HG02571 (cell line): ENCODE measurements around the gene RNF141.
A peak's percentile ranks its signal among the peaks of the same experiment; 100 is the strongest.

Source experiments
- ATAC-seq: cut with Tn5 transposase; IDR thresholded peaks from one replicate; pipeline ENCODE4 v1.9.1; 2021; ENCODE audit warnings: mild to moderate bottlenecking, moderate library complexity; ENCODE audit not compliant: unreplicated experiment

RNF141 gene, protein sequence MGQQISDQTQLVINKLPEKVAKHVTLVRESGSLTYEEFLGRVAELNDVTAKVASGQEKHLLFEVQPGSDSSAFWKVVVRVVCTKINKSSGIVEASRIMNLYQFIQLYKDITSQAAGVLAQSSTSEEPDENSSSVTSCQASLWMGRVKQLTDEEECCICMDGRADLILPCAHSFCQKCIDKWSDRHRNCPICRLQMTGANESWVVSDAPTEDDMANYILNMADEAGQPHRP

DNA sequence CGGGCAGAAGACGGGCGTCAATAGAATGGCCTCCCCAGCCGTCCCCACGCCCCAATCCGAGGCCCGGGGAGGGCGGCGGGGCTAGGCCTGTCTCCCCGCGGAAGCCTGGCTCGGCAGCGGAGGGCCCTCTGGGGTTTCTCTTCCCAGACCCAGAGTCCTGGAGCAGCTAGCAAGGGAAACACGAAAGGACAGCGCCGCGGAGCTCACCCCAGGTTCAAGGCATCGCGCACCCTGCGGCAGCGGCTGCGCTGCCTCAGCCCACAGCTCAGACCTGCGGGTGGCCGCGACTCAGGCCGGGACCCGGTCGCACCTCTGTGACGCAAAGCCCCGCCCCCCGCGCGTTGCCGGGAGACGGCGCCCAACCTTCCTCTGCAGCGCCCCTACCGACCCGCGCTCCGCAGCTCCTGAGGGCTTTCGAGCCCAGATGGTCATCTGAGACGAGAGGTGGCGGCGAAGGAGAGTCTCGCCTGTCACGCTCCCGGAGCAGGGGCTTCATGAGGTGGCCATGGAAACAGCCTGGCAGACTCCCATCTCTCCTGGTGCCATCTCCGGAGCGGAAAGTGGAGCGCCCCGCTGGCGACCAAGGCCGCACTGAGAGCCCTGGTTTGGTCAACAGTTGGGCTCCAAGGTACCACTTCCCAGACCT is at the start of gene RNF141:
TSS of gene RNF141 (minus strand) at position 273 of the 646 bp plus-strand sequence. CDS start 7,029 bp downstream, outside the sequence.
- ATAC-seq, result peak; percentile 96

DNA sequence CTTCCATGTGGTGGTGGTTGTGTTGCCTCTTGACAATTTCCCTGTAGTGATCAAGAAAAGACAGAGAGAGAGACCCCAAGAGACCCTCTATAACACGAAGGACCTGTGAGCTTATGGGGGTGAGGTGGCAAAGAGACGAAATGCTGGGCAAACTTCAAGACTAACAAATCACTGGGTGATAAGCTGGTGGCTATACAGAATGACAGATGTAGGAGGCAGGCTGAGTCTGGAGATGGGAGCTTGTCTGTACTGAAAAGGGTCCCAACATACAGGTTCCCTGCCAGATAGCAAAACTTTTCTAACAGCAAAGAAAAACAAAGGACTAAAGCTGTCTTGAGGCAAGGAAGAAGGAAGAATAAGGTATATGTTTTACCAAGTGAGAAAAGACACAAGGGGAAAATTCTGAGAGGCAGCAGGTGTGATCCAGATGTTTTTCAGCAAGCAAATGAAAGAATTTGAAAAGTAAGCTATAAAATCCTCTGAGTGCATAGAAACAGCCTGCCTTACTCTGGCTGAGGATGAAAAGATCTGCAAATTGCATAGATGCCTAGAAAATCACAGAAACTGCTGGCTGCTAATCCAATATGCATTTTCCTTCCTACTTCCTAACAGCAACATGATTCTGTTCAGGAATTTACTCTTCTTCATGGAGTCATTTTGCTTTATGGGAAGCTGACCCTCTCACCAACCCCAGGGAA is 49.4 kb upstream of the RNF141 start:
- ATAC-seq, result no peak

DNA sequence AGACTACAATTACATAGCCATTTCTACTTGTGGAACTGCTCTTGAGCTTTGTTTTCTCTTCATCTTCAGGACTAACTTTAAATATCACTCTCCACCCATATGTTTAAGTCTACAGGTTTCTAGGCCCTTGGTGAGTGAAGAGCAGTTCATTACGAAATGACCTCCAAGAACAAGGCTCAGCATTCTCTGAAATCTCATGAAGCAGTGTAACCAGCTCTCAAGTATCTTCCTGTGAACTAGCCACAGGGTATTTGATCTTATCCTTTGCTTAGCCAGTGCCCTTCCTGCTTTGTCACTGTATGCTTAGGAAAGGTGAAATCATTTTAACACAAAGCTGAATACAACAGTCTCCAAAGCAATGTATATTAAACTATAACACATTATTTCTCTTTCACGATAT is 47.9 kb upstream of the RNF141 start:
- no peak for ATAC-seq

DNA sequence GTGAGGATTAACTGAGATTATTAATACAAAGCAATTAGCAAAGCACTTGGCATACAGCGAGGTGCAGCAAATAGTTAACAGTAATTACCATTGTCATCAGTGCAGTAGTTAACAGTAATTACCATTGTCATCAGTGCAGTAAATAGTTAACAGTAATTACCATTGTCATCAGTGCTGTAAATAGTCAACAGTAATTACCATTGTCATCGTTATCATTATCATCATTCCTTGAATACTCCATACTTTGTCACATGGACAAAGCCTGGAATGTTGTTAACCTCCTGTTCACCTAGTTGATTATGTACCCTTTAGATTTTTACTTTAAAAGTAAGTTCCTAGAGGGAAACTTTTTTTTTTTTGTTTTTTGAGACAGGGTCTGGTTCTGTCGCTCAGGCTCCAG is 47.0 kb upstream of the RNF141 start:
- ATAC-seq, result no peak

DNA sequence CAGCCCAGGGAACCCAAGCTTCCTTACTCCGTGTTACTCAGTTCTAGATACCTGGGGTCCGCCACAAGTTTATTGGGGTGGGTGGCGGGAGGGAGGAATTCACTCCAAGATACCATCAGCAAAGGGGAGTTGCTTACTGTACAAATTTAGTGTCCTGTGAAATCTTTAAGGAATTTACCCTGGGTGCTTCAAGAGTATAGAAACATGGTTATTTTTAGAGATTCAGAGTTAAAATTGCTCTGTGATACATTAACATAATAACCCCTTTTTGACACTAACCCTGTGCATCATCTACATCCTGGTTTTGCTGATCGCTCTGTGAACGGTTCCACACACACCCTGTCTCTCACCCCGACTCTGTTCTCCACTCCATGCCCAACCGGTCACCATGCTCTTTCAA is 46.4 kb upstream of the RNF141 start:
- ATAC-seq, result no peak

DNA sequence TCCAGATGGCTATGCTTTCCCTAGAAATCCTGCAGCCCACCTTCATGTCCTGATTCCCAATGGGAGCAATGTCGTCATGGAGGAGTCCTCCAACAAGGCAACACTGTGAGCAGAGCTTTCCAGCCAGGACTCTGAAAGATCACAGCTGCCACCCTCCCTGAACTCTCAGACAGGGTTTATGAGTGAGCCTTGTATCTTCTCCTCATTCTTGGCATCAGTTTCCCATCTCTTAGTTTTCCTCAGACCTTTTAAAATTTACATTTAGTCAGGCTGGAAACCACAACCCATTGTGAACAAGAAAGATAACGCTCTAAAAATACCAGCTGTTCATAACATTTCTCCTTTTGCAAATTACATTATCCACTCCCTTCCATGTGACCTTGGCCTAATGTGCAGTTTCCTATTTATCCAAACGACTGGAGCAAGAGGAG is 43.1 kb upstream of the RNF141 start:
- no peak for ATAC-seq

DNA sequence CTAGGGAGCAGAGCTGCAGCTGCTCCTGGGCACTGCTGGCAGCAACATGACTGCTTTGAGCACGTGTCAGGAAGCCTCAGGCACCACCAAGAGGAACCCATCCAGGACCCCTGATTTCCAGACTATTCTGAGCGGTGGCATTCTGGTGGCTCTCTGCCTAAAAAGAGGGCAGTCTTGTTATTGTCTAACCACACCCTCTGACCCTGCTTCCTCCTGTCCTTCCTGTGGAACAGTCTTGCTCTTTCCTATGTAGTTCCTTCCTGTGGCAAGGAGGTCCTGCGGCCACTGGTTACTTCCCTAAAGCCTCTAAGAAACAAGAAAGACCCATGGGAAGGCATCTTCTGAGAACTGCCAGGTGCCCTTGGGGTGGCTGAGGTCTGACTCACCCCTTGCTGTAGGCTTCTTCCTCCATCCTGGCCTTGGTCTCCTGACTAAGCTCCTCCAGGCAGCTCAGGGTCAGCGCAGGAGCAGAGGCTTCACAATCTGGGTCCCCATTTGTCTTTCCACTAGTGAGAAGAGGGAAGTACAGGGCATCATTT is 40.6 kb upstream of the RNF141 start:
- no peak for ATAC-seq

DNA sequence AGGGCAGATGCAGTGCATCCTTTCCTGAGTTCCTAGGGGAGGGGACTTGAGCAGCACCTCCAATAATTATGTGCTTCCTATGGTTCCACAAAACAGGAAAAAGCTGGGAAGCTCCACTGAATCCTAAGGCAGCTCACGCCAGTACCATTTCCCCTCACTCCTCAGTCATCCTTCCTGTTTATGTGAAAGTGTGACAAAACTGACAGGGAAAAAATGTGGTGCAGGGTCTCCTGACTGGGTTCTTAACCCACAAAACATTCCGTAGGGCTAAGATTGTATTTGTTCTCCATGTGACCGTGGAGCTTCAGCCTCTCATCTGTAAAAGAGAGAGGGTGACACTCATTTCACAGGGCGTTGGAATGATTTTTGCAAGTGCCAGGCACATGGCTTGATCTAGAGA is 39.6 kb upstream of the RNF141 start:
- no peak for ATAC-seq

DNA sequence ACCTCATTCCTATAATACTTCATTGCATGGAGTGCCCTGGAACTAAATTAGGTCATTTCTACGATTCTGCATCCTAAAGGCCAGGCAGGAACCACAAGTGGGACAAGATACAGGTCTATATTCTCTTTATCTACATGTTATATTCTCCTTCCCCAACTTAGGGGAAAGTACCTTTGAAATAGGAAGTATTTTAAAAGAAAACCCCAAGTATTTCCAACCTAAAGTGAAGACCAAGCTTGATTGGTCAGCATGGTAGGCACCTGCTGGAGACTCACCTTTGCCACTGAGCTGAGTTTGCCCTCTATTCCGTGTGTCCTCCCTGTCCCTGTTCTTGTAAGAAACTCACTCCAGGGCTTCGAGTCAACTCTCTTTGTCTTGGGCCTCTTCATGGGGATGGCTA is 38.7 kb upstream of the RNF141 start:
- ATAC-seq, result no peak

DNA sequence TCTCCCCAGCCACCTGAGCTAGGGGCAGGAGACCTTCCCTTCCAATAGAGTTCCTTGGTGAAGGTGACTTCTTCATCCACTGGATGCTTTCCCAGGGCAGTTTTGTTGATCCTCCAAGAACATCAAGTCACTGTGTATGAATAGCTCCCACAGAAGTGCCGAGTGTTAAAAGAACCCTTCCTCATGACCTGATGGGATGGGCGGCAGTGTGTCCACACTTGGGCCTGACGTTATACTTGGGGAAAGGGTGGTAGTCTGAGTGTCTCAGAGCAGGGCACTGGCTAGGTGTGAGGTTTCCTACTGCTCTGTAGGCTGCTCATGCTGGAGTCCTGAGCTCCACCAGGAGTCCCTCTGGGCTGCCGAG is 35.0 kb upstream of the RNF141 start:
- no peak for ATAC-seq

DNA sequence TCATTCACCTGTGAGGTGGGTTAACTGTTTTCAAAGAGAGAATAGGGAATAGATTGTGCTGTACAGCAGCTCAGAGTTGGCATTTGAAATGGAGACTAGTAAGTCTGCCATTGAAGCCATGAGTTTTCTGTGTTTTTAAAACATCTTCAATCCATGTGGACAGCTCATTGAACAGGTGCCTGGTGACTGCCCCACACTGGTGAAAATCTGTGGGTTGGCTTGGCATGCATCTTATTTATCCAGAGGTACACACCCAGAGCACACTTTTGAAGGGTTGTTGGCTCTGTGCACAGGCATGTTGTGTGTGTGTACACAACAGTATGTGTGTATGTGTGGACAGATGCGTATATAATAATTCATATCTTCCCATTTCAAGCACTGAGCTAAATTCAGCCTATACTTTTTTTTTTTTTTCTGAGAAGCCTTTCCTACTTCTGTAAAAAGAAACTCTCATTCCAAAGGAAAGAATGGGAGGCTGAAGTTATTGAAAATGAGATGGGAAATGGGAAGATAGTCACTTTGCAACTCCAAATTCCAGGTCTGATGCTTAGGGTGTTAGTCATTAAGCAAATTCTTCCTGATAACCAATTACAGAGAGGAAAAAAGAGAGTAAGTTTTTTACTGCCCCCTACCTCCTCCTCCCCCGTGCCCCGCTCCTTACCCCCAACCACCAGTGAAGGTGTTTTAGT is 34.5 kb upstream of the RNF141 start:
- ATAC-seq, result no peak

DNA sequence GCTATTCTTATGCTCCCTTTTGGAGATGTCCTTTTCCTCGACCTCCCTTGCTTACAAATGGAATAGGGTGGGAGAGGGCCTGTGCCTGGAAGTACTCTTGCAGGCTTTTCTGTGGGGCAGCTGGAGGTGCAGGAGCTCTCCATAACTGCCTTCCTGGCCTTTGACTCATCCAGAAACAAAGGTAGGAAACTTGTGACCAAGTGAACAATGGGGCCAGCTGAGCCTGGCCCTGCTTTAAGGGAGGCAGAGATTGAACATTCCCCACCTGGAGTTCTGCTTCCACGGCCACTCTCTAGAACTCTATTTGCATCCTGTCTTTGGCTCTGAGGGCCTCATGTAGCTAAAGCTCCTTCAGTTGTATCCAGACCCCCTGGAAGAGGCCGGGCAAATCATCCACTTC is 32.6 kb upstream of the RNF141 start:
- ATAC-seq, result no peak

DNA sequence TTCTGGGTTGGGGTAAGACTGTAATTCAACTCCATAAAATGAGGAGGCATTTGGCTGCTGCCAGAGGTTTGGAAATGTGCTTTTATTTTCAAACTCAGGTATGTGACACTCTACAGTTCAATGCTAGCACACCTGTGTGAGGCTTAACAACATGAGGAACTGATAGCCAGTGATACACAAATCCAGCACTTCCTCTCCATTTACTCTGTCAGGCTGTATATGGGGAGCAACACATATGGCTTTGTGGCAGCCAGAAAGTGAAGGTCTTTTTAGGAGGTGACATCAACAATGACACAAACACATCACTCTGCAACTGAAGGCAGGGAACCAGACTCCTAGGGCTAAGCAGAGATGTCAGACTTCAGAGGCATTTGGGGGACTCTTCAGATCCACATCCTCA is 32.0 kb upstream of the RNF141 start:
- ATAC-seq, result no peak

DNA sequence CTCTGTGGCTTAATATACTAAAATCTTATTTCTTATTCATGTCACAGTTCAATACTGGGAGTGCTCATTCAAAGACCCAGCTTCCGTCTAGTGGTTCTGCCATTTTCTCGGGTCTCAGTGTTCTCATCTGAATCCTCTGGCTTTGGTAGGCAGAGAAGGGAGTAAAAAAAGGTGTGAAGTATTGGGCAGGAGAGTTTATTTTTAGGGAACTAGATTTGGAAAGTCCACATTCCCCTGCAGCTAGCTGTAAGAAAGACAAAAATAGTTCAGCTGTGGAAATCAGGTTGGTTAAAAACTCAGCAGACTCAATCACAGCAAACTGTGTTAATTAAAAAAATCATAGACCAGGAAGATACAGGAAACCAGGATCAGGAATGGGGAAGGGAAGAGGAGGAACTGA is 31.5 kb upstream of the RNF141 start:
- no peak for ATAC-seq

DNA sequence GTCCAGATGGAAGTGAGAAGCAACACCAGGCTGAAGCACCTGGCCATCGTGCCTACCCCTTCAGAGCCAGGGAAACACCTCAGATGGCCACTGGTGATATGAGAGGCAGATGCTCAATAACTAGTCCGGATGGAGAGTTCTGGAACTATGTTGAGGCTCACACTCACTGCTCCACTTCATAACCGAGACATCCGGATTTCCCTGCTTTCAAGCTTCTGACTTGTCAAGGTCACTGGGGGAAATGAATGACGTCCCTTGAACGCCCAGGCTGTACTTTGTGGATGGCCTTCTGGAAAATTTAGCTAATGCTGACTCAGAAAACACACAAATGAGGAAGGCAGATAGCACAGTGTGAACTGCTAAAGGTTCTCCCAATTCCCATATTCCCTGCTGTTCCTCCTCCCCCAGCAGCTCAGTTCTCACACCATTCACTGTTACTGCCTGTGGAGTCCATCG is 27.5 kb upstream of the RNF141 start, which contains the start of gene LYVE1:
TSS of gene LYVE1 (minus strand) at position 180 of the 456 bp plus-strand sequence. CDS start at position 47, 133 bp downstream.
- ATAC-seq, result no peak

DNA sequence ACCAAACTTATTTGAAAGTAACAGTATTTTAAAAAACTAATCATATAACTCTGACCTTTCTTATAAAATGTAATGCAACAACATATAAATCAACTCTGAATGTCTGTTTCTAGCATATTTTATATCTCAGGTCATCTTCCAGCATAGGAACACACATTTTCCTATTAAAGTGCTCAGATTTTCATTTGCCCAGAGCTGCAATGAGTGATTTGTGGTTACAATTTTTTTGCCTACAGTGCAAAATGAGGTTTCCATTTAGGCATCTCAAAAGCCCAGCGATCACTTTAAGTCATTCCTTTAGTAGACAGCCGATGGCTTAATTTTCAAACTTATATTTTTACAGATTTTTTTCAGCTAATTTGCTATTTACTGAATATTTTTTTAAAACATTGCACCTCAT is 26.5 kb upstream of the RNF141 start:
- no peak for ATAC-seq

DNA sequence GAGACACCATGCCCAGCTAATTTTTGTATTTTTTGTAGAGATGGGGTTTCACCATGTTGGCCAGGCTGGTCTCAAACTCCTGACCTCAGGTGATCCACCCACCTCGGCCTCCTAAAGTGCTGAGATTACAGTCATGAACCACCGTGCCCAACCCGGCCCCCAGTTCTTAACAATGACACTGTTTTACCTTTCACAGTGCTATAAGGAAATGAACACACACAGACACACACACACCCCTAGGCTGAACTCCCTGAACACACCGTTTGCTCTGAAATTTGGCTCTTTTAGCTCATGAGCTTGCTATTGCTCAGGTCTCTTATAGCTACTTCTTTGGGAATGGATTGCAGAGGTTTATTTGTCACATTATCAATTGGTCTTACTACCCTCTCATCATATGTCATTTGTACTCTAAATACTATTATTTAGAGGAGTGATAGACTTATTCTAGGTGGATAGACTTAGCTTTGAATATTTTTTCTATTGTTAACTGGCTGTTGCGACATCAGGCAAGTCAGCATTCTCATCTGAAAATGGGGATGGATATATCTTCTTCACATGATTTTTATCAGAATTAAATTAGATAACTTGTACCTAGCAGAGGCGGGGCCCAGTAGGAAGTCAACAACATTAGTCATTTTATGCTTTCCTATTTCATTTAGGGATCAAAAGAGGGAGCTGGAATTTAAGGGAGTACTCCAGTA is 25.4 kb upstream of the RNF141 start:
- no peak for ATAC-seq

DNA sequence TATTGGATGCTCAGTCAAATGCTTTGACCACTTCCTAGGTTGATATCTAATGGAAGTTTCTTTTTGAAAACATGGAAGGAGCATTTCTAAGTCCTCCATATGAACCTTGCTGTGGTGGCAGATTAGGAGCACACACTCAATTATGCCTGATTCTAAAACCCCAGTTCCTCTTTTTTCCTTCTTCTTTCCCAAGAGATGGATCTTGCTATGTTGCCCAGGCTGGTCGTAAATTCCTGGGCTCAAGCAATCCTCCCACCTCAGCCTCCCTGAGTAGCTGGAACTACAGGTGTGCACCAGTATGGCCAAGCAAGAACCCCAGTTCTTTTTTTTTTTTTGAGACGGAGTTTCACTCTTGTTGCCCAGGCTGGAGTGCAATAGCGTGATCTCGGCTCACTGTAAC is 24.5 kb upstream of the RNF141 start:
- no peak for ATAC-seq

DNA sequence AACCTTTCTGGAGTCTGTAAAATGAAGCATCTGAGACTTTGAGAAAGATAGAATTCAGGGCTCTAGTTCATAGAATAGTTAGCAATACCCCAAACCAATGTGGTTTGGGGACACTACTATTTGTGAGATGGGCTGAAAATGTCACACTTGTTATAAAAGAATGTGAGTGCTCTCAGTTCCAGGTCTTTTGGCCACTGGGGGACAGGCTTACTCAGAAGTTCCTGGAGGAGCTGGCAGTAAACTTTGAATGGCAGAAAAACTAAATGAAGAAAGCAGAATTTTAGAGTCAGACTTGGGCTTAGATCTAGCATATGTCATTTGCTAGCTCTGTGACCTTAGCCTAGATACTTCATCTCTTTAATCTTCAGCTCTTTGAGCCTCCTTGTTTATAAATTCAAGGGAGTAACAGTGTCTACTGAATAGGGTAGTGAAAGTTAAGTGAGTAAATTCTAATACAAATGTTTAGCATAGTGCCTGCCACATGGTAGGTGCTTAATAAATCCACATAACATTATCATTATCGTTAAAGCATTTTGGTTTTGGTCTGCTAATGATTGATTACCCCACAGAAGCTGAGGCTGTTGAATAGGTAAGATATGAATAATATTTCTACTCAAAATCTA is 23.8 kb upstream of the RNF141 start:
- ATAC-seq, result no peak

DNA sequence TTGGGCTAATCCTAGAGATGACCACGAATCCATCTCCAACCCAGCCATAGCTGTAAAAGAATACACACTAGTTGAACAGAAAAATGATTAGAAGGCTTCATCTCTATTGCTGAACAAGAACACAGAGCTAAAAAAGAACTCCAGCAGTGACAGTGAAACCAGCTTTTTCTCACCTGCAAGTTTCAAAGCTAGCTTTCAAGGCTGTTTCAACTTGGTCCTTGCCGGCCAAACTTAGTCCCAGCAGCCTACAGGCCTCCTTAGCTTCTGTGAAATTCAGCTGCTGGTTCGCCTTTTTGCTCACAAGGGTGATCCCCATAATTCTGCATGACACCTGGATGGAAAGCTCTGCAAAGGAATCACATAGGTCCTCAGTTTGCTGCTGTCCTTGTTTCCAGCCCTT is 23.0 kb upstream of the RNF141 start:
- ATAC-seq, result no peak
